Neural cell (in vitro differentiated cells): ENCODE data around the gene SYT17. TPM values are rescaled to one million over a fixed set of nuclear protein-coding genes. Genes with fewer than 3 reads are reported as not detected.

Experiments
- H2AFZ ChIP-seq: fragments of 200-600, 300-800 bp; sonication (generic), shearing (Covaris generic); 2 replicates; pipeline ENCODE4 v1.6.0; 2014; ENCODE audit warnings: low read depth, mild to moderate bottlenecking, antibody characterized with exemption, low read length, moderate library complexity
- H3F3A ChIP-seq: fragments of 200-600 bp; shearing (Covaris generic); 2 replicates; pipeline ENCODE4 v1.6.1; 2016; ENCODE audit warnings: mild to moderate bottlenecking, moderate library complexity, mixed read lengths, antibody characterized with exemption, low read length; ENCODE audit not compliant: insufficient read depth, poor library complexity, severe bottlenecking
- H3K27ac ChIP-seq: fragments of 200-600, 300-800 bp; sonication (generic), shearing (Covaris generic); 2 replicates; pipeline ENCODE4 v1.5.1; 2014; ENCODE audit warnings: mild to moderate bottlenecking, low read length, moderate library complexity
- H3K27me3 ChIP-seq: fragments of 300-800, 200-600 bp; sonication (generic), shearing (Covaris generic); 2 replicates; pipeline ENCODE4 v1.6.0; 2014; ENCODE audit warnings: mild to moderate bottlenecking, low read depth, low read length, moderate library complexity; ENCODE audit not compliant: insufficient read depth
- H3K36me3 ChIP-seq: fragments of 300-800, 200-600 bp; sonication (generic), shearing (Covaris generic); 2 replicates; pipeline ENCODE4 v1.5.1; 2014; ENCODE audit warnings: mild to moderate bottlenecking, antibody characterized with exemption, low read length, moderate library complexity; ENCODE audit not compliant: insufficient read depth
- H3K4me2 ChIP-seq: fragments of 300-800, 200-600 bp; sonication (generic), shearing (Covaris generic); 2 replicates; pipeline ENCODE4 v1.6.0; 2014; ENCODE audit warnings: mild to moderate bottlenecking, low read length
- H3K4me3 ChIP-seq: fragments of 300-800, 200-600 bp; sonication (generic), shearing (Covaris generic); 2 replicates; pipeline ENCODE4 v1.5.1; 2014; ENCODE audit warnings: mild to moderate bottlenecking, low read length, moderate library complexity
- H3K79me2 ChIP-seq: fragments of 200-600 bp; shearing (Covaris generic); replicated peaks from 2 replicates; pipeline ENCODE4 v1.6.0; 2014; ENCODE audit warnings: mild to moderate bottlenecking, low read length, moderate library complexity; ENCODE audit not compliant: insufficient read depth
- H3K9ac ChIP-seq: fragments of 300-800, 200-600 bp; sonication (generic), shearing (Covaris generic); 2 replicates; pipeline ENCODE4 v1.6.1; 2016; ENCODE audit warnings: mild to moderate bottlenecking, low read length, mixed read lengths
- H3K9me2 ChIP-seq: fragments of 200-600 bp; shearing (Covaris generic); 2 replicates; pipeline ENCODE4 v1.6.1; 2016; ENCODE audit warnings: mild to moderate bottlenecking, low read length, mixed read lengths; ENCODE audit not compliant: insufficient read depth
- H3K9me3 ChIP-seq: fragments of 200-600, 300-800 bp; sonication (generic), shearing (Covaris generic); 2 replicates; pipeline ENCODE4 v1.6.1; 2016; ENCODE audit warnings: mild to moderate bottlenecking, mixed run types, low read length, moderate library complexity, mixed read lengths
- H4K20me1 ChIP-seq: fragments of 200-600 bp; shearing (Covaris generic); 2 replicates; pipeline ENCODE4 v1.6.1; 2016; ENCODE audit warnings: mild to moderate bottlenecking, mixed run types; ENCODE audit not compliant: insufficient read depth
- EP300 ChIP-seq: fragments of 450-650 bp; conservative IDR thresholded peaks from 2 replicates; pipeline ENCODE4 v1.6.1; 2014; ENCODE audit warnings: antibody characterized with exemption, mild to moderate bottlenecking, moderate library complexity; ENCODE audit not compliant: poor library complexity, severe bottlenecking
- EZH2 ChIP-seq: fragments of 200-600, 300-800 bp; shearing (Covaris generic), sonication (generic); IDR thresholded peaks from 2 replicates; pipeline ENCODE4 v1.6.1; 2014; ENCODE audit warnings: antibody characterized with exemption, low read length, borderline replicate concordance, mild to moderate bottlenecking; ENCODE audit not compliant: insufficient read depth, poor library complexity, severe bottlenecking
- MXI1 ChIP-seq: fragments of 450-650 bp; conservative IDR thresholded peaks from 2 replicates; pipeline ENCODE4 v1.6.1; 2014; ENCODE audit warnings: antibody characterized with exemption, mild to moderate bottlenecking; ENCODE audit not compliant: poor library complexity, severe bottlenecking
- POLR2AphosphoS5 ChIP-seq: IDR thresholded peaks from 2 replicates; pipeline ENCODE4 v1.6.1; 2012
- RAD21 ChIP-seq: fragments of 450-650 bp; conservative IDR thresholded peaks from 2 replicates; pipeline ENCODE4 v1.6.1; 2014; ENCODE audit warnings: antibody characterized with exemption, mild to moderate bottlenecking, moderate library complexity
- REST ChIP-seq: IDR thresholded peaks from 2 replicates; pipeline ENCODE4 v1.6.1; 2012; ENCODE audit warnings: borderline replicate concordance
- SMC3 ChIP-seq: fragments of 450-650 bp; conservative IDR thresholded peaks from 2 replicates; pipeline ENCODE4 v1.6.1; 2014; ENCODE audit warnings: antibody characterized with exemption, mild to moderate bottlenecking, moderate library complexity; ENCODE audit not compliant: poor library complexity
- TAF1 ChIP-seq: IDR thresholded peaks from 2 replicates; pipeline ENCODE4 v1.6.1; 2012; ENCODE audit warnings: low read depth
- polyA plus RNA-seq: library from polyadenylated mRNA; depleted of rRNA; stranded (reverse); fragments of >200 nt; gene quantifications from 2 replicates; pipeline ENCODE4 v1.2.3, GENCODE V29; 2014
- TF ChIP-seq, protein P1 (sequence below): fragments of 450-650 bp; IDR thresholded peaks from 2 replicates; pipeline ENCODE4 v1.5.1; 2014; ENCODE audit warnings: antibody characterized with exemption, mild to moderate bottlenecking, moderate library complexity; ENCODE audit not compliant: poor library complexity, severe bottlenecking

The SYT17 gene
- polyA plus RNA-seq, 1 donor from 2014 or later = 3.0 TPM

DNA sequence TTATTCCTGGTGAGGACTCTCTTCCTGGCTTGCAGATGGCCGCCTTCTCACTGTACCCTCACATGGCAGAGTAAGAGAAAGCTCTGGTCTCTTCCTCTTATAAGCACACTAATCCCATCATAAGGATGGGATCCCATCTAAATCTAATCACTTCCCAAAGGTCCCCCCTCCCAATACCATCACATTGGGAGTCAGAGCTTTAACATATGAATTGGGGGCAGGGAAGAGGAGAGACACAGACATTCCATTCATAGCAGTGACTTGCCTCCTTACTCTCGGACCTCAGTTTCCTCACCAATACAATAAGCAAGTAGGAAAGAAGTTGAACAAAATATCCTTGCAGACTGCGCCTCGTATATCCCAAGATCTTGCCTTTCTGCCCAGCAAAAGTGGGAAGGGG, 119.2 kb downstream of the SYT17 start:
- H3K27me3 ChIP-seq = no peaks in the 10 kb centered on the region
- no peaks in the 10 kb centered on the region for H3K79me2 ChIP-seq
- no peak overlapping the region for H3K4me2 ChIP-seq
- no peak overlapping the region for H3K9ac ChIP-seq
- H3K9me2 ChIP-seq = no peaks in the 10 kb centered on the region
- no peak overlapping the region for H3K27ac ChIP-seq
- H3K4me3 ChIP-seq = no peak overlapping the region
- no peaks in the 10 kb centered on the region for H3K36me3 ChIP-seq
- no peaks in the 10 kb centered on the region for H3F3A ChIP-seq
- no peak for TF ChIP-seq POLR2AphosphoS5
- no peak for TF ChIP-seq SMC3
- TF ChIP-seq, protein P1, sequence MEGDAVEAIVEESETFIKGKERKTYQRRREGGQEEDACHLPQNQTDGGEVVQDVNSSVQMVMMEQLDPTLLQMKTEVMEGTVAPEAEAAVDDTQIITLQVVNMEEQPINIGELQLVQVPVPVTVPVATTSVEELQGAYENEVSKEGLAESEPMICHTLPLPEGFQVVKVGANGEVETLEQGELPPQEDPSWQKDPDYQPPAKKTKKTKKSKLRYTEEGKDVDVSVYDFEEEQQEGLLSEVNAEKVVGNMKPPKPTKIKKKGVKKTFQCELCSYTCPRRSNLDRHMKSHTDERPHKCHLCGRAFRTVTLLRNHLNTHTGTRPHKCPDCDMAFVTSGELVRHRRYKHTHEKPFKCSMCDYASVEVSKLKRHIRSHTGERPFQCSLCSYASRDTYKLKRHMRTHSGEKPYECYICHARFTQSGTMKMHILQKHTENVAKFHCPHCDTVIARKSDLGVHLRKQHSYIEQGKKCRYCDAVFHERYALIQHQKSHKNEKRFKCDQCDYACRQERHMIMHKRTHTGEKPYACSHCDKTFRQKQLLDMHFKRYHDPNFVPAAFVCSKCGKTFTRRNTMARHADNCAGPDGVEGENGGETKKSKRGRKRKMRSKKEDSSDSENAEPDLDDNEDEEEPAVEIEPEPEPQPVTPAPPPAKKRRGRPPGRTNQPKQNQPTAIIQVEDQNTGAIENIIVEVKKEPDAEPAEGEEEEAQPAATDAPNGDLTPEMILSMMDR = no peak
- TF ChIP-seq EZH2 = no peak
- no peak for TF ChIP-seq RAD21
- no peak for TF ChIP-seq MXI1
- TF ChIP-seq REST = no peak
- TF ChIP-seq EP300 = no peak
- TF ChIP-seq TAF1 = no peak
- no peaks in the 10 kb centered on the region for H4K20me1 ChIP-seq
- H2AFZ ChIP-seq = no peak overlapping the region
- H3K9me3 ChIP-seq = no peaks in the 10 kb centered on the region

- no peak overlapping the region for H3K4me3 ChIP-seq
- H2AFZ ChIP-seq = no peak overlapping the region
- no peaks in the 10 kb centered on the region for H3K9me2 ChIP-seq
- no peaks in the 10 kb centered on the region for H3F3A ChIP-seq
- no peak overlapping the region for H3K27ac ChIP-seq
- no peaks in the 10 kb centered on the region for H4K20me1 ChIP-seq
- H3K4me2 ChIP-seq = no peak overlapping the region
- H3K9me3 ChIP-seq = no peaks in the 10 kb centered on the region
- no peak for TF ChIP-seq EP300
- TF ChIP-seq, protein P1 = no peak
- no peak for TF ChIP-seq POLR2AphosphoS5
- TF ChIP-seq TAF1 = no peak
- TF ChIP-seq SMC3 = no peak
- TF ChIP-seq MXI1 = no peak
- no peak for TF ChIP-seq RAD21
- TF ChIP-seq REST = no peak
- no peak for TF ChIP-seq EZH2
- H3K79me2 ChIP-seq = no peaks in the 10 kb centered on the region
- H3K36me3 ChIP-seq = no peaks in the 10 kb centered on the region
- H3K9ac ChIP-seq = no peak overlapping the region
- H3K27me3 ChIP-seq = no peaks in the 10 kb centered on the region
Measured at GRCh38 chr16:19288872-19289799, 121.1 kb downstream of the SYT17 start.
